DMS53 treated with DMSO at 0.1 percent for 48 hours (cell line): Measurements from ENCODE around the gene CORIN.
"Not testable (repeated sequence)": the region's sequence is repeated elsewhere in the genome, so short reads cannot be mapped to it uniquely, and the experiment has no call there.

Experiments
- DNase-seq: peaks from one replicate; lab custom pipeline; 2025; ENCODE audit not compliant: unreplicated experiment; lab: John Stamatoyannopoulos, UW

The CORIN gene

GRCh38 chr4:47731182-47731581 is 106.7 kb downstream of the CORIN start:
- DNase-seq, result no peak

GRCh38 chr4:47729131-47729680 is 108.7 kb downstream of the CORIN start:
- no peak for DNase-seq

- DNase-seq, result no peak
These were observed 115.8 kb downstream of the CORIN start for GRCh38 chr4:47721892-47722575.

- no peak for DNase-seq
These were observed 116.4 kb downstream of the CORIN start for GRCh38 chr4:47721485-47721884.

GRCh38 chr4:47720787-47721186 is 117.1 kb downstream of the CORIN start:
- no peak for DNase-seq

- DNase-seq, result no peak
These were observed 118.3 kb downstream of the CORIN start for GRCh38 chr4:47719576-47719975.

GRCh38 chr4:47718696-47719095 is 119.2 kb downstream of the CORIN start:
- DNase-seq, result no peak

- no peak for DNase-seq
These were observed 120.7 kb downstream of the CORIN start for GRCh38 chr4:47717188-47717587.

- peak; percentile 95 for DNase-seq
These were observed 122.0 kb downstream of the CORIN start for GRCh38 chr4:47715716-47716416.

GRCh38 chr4:47714269-47714668 is 123.6 kb downstream of the CORIN start:
- DNase-seq, result no peak

- no peak for DNase-seq
These were observed 124.6 kb downstream of the CORIN start for GRCh38 chr4:47713129-47713834.

GRCh38 chr4:47711646-47712045 is 126.2 kb downstream of the CORIN start:
- no peak for DNase-seq

- DNase-seq, result no peak
These were observed 126.7 kb downstream of the CORIN start for GRCh38 chr4:47711183-47711582.

GRCh38 chr4:47706352-47706751 is 131.5 kb downstream of the CORIN start:
- not testable (repeated sequence) for DNase-seq

- DNase-seq, result peak; percentile 33
These were observed 132.4 kb downstream of the CORIN start for GRCh38 chr4:47705326-47705981.

- peak; percentile 80 for DNase-seq
These were observed 133.1 kb downstream of the CORIN start for GRCh38 chr4:47704693-47705325.

GRCh38 chr4:47703956-47704355 is 133.9 kb downstream of the CORIN start:
- DNase-seq, result no peak

GRCh38 chr4:47703008-47703407 is 134.9 kb downstream of the CORIN start:
- no peak for DNase-seq

- DNase-seq, result no peak
These were observed 136.6 kb downstream of the CORIN start for GRCh38 chr4:47701286-47701685.

GRCh38 chr4:47698837-47699236 is 139.0 kb downstream of the CORIN start:
- no peak for DNase-seq

GRCh38 chr4:47696823-47697222 is 141.0 kb downstream of the CORIN start:
- no peak for DNase-seq
